Stimulated activated CD8-positive, alpha-beta memory T cell treated with anti-CD3 and anti-CD28 coated beads, Interleukin-7, amount 100 ng/mL, for 4 hours (primary cell): ENCODE data around the gene OXCT1.
"Not testable (repeated sequence)": the region's sequence is repeated elsewhere in the genome, so short reads cannot be mapped to it uniquely, and the experiment has no call there.

ENCODE experiments used
- DNase-seq, 2 donors: peaks; one replicate each; pipeline ENCODE4 v3.0.0-alpha.2; 2020; ENCODE audit warnings: low read depth in 2 of 2

Gene OXCT1

GRCh38 chr5:41773799-41774198, 96.4 kb downstream of the OXCT1 start:
- no peak for DNase-seq

- DNase-seq, result no peak
Observed at GRCh38 chr5:41772785-41773442, 97.3 kb downstream of the OXCT1 start.

GRCh38 chr5:41772056-41772455, 98.2 kb downstream of the OXCT1 start:
- DNase-seq, result no peak

- DNase-seq, result no peak
Observed at GRCh38 chr5:41770799-41771198, 99.4 kb downstream of the OXCT1 start.

- no peak for DNase-seq
Observed at GRCh38 chr5:41768692-41769091, 101.5 kb downstream of the OXCT1 start.

- no peak for DNase-seq
Observed at GRCh38 chr5:41764650-41765049, 105.6 kb downstream of the OXCT1 start.

GRCh38 chr5:41763574-41763973, 106.7 kb downstream of the OXCT1 start:
- no peak for DNase-seq

GRCh38 chr5:41763081-41763480, 107.1 kb downstream of the OXCT1 start:
- no peak for DNase-seq

GRCh38 chr5:41762426-41762825, 107.8 kb downstream of the OXCT1 start:
- DNase-seq, result no peak

GRCh38 chr5:41761663-41762062, 108.6 kb downstream of the OXCT1 start:
- DNase-seq, result no peak

GRCh38 chr5:41755705-41756104, 114.5 kb downstream of the OXCT1 start:
- DNase-seq, result no peak

GRCh38 chr5:41754857-41755256, 115.4 kb downstream of the OXCT1 start:
- DNase-seq, result no peak

GRCh38 chr5:41751867-41752266, 118.4 kb downstream of the OXCT1 start:
- DNase-seq, result no peak

- no peak for DNase-seq
Observed at GRCh38 chr5:41748631-41749030, 121.6 kb downstream of the OXCT1 start.

GRCh38 chr5:41747708-41748107, 122.5 kb downstream of the OXCT1 start:
- no peak for DNase-seq

- no peak for DNase-seq
Observed at GRCh38 chr5:41747301-41747700, 122.9 kb downstream of the OXCT1 start.

GRCh38 chr5:41742608-41743007, 127.6 kb downstream of the OXCT1 start:
- not testable (repeated sequence) for DNase-seq

GRCh38 chr5:41738710-41739354, 131.4 kb downstream of the OXCT1 start:
- no peak for DNase-seq

GRCh38 chr5:41736641-41737040, 133.6 kb downstream of the OXCT1 start:
- no peak for DNase-seq

GRCh38 chr5:41735213-41735612, 135.0 kb downstream of the OXCT1 start:
- DNase-seq, result no peak

GRCh38 chr5:41729381-41729780, 140.8 kb downstream of the OXCT1 start:
- DNase-seq, result not testable (repeated sequence)

- no peak for DNase-seq
Observed at GRCh38 chr5:41728281-41728680, 141.9 kb downstream of the OXCT1 start.

GRCh38 chr5:41722359-41722950, 147.8 kb downstream of the OXCT1 start:
- no peak for DNase-seq
